ENCODE data around the gene THOC1.

The THOC1 gene

DNA sequence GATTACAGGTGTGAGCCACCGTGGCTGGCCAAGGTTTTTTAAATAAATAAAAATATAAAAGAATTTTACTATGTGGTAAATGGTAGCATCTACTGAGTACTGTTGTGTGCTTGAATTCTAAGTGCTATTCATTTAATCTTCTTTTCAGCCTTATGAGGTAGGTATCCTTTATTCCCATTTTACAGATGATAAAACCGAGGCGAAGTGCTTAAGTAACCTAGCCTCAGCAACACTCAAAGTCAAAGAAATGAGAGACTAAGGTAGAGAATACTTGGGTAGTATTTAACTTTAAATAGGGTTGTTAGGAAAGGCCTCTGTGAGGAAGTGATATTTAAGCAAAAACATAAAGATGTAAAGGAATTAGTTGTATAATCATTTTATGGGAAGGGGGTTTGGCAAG lies 5.7 kb upstream of the THOC1 start:
- no peak for DNase-seq

DNA sequence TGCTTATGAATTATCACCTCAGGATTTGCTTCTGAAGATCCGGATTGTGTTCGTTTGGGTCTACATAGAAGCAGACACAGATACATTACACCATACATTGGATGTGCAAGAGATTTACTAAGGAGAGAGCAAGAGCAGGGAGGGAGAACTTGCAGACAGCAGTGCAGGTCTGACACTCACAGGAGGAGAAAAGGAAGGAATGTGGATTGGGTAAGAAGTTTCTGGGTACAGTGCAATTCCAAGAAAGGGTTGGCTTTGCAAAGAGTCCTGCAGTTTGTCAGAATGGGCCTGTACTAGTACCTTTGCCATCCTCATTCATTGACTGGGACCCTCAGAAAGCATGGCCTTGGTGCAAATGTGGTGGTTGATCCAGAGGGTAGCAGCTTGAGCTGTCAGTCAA lies 4.8 kb upstream of the THOC1 start:
- DNase-seq, result no peak

- DNase-seq, result no peak
Measured at GRCh38 chr18:269480-270095, 1.7 kb upstream of the THOC1 start.

GRCh38 chr18:267380-267687 lies 513 bp downstream of the THOC1 start:
- no peak for DNase-seq

- DNase-seq, result no peak
Measured at GRCh38 chr18:261398-262073, 6.3 kb downstream of the THOC1 start.

DNA sequence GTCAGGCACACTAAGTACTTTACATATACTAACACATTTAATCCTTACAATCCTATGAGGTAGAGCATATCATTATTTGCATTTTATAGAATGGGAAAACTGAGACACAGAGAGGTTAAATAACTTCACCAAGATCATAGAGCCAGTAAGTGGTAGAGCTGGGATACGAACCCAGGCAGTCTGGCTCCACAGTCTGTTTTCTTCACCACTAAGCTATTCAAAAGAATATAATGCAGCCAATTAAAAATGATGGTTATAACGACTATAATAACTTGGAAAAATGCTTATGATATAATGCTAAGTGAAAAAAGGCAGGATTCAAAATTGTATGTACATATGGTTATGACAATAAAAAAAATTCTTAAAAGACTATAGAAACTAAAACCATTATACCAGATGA lies 7.3 kb downstream of the THOC1 start:
- no peak for DNase-seq

DNA sequence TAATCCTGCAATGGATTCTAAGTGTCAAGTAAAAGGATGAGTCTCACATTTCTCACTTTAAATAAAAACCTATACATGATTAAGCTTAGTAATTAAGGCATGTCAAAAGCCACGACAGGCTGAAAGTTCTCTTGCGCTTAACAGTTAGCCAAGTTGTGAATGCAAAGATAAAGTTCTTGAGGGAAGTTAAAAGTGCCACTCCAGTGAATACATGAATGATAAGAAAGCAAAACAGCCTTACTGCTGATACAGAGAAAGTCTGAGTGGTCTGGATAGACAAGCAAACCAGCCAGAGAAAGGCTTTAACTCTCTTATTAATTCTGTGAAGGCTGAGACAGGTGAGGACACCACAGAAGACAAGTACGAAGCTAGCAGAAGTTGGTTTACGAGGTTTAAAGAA lies 12.7 kb downstream of the THOC1 start:
- DNase-seq, result no peak

DNA sequence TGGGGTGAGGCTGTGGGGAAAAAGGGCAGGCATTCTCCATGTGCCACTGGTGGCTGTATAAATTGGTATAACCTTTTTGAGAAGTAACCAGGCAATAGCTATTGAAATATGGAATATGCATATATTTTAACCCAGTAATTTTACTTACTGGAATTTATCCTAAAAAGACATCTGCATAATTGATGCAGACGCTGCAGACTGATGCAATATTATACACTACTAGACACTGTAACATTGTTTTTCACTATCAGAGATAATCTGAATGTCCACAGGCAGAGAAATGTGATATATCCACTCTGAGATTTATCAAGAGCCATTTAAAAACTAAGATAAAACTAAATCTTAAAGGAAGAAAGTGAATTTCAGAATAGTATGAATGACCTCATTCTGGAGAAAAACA lies 14.7 kb downstream of the THOC1 start:
- no peak for DNase-seq

DNA sequence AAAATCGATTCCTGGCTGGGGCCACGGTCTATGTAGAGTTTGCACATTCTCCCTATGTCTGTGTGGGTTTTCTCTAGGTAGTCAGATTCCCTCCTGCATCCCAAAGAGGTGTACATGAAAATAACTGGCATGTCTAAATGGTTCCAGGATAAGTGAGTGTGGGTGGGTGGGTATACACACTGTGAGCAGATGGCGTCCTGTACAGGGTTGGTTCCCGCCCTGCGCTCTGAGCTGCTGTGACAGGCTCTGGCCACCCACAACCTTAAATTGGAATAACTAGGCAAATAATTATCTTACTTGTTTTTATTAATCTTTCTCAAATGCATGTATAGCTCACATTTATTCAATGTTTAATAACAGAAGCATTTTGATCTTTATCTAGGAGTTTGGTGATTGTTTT lies 16.3 kb downstream of the THOC1 start:
- DNase-seq, result no peak

DNA sequence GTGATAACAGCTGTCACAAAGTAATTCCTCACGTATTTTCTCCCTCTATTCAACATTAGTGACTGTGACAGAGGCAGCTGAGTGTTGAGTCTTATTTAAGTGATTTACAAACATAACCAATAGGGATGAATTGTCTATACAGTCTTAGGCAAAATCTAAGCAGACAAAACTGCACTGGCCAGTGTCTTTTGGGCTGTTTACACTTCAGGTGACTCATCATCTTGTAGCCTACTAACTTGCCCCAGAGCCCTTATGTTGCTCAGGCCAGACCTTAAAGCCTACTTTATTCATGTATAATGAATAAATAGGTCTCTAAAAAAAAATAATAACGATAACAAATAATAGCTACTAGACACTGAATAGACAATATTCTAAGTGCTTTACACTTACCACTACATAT lies 17.2 kb downstream of the THOC1 start:
- no peak for DNase-seq

DNA sequence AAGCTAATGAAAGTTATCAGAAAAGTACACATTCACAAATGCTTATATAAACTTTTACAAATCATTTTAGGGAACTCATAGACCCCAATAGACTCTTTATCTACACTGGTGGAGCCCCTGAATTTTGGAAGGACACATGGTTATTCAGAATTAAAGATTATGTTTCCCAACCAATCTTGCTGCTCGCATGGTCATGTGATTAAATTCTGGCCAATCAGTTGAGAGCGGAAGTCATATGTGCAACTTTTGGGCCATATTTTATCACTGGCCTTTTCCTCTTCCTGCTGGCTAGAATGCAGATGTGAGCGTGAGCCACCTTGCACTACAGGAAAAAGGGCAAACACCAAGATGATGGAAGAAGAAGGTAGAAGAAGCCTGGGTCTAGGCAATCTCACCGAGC lies 19.8 kb downstream of the THOC1 start:
- DNase-seq, result no peak

DNA sequence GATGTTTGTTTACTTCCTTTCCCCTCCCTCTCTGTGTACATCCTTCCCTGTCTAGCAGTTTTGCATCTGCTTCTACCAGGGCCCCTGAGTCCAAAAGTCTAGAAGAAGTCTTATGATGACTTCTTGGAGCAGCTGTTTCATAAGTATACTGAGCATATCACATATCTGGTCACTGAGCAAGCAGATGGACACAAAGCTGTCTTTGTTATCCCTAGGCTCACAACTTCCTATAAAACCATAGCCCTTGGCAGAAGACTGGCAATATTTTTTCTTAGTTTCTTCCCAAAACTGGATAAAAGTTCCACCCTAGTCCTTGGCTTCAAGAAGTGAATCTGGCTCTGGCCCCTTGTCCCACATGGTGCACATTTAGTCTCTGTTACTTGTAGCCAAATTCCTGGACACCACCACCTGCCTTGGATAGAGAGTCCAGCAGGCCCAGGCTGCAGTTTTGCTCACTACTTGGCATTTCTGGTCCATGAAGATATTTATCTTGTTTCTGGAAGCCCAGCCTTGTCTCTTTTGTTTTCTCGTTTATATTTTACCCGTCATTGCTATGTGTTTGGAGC lies 22.5 kb downstream of the THOC1 start:
- DNase-seq, result no peak

DNA sequence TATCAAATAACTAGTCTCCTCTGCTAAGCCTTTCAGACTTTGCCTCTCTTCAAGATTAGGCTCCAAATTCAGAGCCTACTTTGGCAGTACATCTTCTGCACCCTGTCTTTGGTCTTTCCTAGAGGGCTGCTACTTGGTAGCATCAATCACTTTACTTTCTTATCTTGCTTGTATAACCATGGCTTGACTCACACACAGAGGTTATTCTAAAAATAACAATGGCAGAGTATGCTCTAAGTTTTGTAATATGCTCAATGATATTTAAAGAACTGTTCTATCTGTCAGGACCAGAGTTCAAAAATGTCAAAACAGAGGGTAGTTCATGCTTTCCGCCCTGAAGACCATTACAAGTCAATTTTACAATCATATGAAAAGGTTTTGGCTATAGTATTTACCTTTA lies 27.7 kb downstream of the THOC1 start:
- DNase-seq, result no peak

DNA sequence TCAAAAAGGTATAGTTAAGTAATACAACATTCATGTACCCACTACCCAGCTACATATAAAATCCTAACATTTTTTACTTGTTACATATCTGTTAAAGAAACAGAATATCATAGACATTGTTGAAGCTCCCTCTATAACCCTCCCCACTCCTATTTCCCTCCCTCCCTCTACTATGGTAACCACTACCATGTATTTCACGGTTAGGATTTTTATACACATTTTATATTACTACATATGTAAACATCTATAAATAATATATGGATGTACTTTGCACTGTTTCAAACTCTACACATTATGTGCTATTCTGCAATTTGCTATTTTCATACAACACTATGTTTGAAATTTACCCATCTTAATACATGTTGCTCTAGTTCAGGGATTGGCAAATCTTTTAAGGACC lies 36.3 kb downstream of the THOC1 start:
- DNase-seq, result no peak

DNA sequence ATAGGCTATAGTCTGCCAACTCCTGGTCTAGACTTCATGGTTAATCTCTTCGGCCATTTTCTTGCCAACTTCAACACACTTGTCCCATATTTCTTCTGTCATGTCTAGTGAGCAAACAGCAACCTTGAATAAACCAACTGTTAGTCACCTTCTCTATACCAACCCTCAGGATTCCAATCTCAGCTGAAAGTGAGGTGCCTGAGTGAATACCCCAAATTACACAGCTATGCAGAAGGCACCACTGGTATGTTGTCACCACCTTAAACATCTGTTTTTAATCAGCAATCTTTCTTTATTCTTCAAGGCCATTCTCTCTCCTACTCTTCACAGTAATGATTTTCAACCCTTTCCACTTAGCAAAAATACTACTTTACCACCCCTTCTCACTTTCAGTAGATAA lies 39.3 kb downstream of the THOC1 start:
- DNase-seq, result no peak

GRCh38 chr18:227902-228301 lies 39.9 kb downstream of the THOC1 start:
- DNase-seq, result no peak

DNA sequence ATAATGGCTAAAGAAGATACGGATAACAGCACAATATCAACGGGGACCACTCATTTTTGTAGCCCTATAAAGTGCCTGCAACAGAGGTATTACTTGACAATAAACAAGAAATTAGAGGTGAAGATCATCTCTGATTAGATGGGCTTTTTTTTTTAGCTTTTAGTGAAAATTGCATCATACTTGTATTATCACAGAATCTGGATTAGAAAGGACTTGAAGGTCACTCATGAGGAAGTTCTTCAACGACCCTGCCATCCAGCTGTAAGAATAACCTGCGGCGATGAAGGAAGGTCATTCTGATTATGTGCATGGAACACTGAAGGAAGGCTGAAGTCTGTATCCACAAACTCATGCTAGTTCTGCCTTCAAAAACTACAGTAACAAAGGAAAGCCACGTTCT lies 40.5 kb downstream of the THOC1 start:
- DNase-seq, result no peak

DNA sequence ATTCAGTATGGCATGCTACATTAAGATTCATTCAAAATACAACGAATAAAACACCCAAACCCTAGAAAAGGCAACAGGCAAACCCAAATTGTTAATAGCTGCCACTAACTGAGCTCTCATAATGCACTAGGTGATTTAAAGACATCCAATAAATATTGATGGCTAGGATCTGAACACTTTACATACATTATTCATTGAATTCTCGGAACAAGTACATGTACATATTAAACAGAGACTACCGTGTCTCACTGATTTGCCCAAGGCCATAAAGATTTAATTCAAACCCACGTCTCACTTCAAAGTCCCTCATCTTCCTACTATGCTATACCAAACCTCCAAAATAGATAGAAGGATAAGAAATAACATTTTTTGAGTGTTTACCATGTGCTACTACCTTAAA lies 42.1 kb downstream of the THOC1 start:
- DNase-seq, result no peak

- no peak for DNase-seq
Measured at GRCh38 chr18:220708-221107, 47.1 kb downstream of the THOC1 start.

GRCh38 chr18:217532-218336 lies 50.1 kb downstream of the THOC1 start:
- DNase-seq, result no peak

DNA sequence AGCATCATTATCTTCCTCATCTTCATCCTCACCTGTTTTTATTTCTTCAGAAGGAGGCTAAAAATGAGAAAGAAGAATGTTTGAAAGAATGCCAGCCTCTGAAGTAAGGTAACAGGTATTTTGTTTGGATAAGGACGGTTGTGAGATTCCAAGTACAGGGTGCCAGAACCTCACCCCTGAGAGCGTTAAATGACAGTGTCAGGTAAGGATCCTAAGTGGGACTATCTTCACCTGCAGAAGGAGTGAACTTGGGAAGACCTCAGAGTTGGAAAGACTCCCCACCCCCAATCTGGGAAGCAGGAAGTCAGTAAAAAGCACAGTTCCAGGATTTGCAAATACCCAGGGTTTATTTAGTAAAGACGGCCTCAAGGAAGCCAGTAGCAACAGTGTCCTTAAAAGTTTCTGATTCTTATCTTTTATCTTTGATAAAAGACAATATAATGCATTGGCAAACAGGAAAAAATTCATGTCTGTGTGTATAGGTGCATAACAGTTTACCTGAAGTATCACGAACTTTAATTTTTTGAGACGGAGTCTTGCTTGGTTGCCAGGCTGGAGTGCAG lies 52.3 kb downstream of the THOC1 start:
- no peak for DNase-seq

DNA sequence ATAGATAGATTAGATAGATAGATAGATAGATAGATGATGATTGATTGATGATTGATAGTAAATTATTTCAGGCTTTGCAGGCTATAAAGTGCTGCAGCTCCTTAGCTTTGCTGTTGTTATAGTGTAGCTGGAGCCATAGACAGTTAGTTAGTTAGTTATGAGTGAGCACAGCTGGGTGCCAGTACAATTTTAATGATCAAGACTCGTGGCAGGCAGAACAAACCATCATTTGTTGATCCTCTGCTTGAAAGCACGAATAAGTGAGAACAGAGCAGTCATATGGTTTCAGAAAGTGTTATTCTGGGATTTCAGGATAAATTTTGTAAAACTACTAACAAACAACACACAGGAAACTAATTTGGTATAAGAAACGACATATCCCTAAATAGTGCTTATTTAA lies 53.9 kb downstream of the THOC1 start:
- DNase-seq, result no peak

- DNase-seq, result no peak
Measured at GRCh38 chr18:213505-213904, 54.3 kb downstream of the THOC1 start.

GRCh38 chr18:212780-213179 lies 55.1 kb downstream of the THOC1 start:
- no peak for DNase-seq

All from stimulated activated CD4-positive, alpha-beta T cell treated with anti-CD3 and anti-CD28 coated beads, Interleukin-12 subunit alpha, Interleukin-12 subunit beta, amount 100 ng/mL, for 4 hours (primary cell).